GM19025 (cell line): ENCODE measurements around the gene PHKA1.
"Not testable (repeated sequence)": the region's sequence is repeated elsewhere in the genome, so short reads cannot be mapped to it uniquely, and the experiment has no call there.

Experiments used
- ATAC-seq: cut with Tn5 transposase; IDR thresholded peaks from one replicate; pipeline ENCODE4 v1.9.1; 2021; ENCODE audit warnings: mild to moderate bottlenecking, low read depth, moderate library complexity; ENCODE audit not compliant: unreplicated experiment

The PHKA1 gene

DNA sequence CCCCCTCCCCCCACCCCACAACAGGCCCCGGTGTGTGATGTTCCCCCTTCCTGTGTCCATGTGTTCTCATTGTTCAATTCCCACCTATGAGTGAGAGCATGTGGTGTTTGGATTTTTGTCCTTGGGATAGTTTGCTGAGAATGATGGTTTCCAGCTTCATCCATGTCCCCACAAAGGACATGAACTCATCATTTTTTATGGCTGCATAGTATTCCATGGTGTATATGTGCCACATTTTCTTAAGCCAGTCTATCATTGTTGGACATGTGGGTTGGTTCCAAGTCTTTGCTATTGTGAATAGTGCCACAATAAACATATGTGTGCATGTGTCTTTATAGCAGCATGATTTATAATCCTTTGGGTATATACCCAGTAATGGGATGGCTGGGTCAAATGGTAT lies 40.2 kb downstream of the PHKA1 start:
- not testable (repeated sequence) for ATAC-seq

DNA sequence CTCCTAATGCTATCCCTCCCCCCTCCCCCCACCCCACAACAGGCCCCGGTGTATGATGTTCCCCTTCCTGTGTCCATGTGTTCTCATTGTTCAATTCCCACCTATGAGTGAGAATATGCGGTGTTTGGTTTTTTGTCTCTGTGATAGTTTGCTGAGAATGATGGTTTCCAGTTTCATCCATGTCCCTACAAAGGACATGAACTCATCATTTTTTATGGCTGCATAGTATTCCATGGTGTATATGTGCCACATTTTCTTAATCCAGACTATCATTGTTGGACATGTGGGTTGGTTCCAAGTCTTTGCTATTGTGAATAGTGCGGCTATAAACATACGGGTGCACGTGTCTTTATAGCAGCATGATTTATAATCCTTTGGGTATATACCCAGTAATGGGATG lies 44.6 kb downstream of the PHKA1 start:
- not testable (repeated sequence) for ATAC-seq

DNA sequence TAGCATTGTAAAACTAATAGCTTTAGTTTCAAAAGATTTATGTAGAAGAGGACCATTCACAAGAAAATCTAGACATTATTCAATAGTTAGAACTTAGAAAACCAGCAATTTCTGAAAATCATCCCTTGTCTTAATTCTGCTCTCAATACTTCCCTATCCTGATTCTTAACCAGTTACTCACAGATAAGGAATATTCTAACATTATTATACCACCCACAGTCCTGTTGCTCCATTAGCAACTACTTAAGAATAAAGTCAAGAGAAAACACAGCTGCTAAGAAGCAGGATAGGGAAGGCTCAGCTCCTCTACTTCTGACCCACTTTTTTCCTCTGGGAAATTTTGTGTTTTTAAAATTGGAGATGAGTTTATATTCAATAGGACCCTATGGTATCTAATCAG lies 47.7 kb downstream of the PHKA1 start:
- ATAC-seq: no peak

DNA sequence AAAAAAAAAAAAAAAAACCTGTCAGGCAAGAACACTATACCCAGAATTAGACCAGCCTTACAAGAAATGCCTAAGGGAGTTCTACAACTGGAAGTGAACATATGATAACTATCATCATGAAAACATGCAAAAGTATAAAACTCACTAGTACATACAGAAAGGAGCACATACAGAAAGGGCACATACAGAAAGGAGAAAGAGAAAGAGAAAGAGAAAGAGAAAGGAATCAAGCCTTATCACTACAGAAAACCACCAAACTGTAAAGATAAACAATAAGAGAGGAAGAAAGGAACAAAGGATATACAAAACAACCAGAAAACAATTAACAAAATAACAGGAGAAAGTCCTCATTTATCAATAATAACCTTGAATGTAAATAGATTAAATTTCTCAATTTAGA lies 50.4 kb downstream of the PHKA1 start:
- ATAC-seq: no peak

DNA sequence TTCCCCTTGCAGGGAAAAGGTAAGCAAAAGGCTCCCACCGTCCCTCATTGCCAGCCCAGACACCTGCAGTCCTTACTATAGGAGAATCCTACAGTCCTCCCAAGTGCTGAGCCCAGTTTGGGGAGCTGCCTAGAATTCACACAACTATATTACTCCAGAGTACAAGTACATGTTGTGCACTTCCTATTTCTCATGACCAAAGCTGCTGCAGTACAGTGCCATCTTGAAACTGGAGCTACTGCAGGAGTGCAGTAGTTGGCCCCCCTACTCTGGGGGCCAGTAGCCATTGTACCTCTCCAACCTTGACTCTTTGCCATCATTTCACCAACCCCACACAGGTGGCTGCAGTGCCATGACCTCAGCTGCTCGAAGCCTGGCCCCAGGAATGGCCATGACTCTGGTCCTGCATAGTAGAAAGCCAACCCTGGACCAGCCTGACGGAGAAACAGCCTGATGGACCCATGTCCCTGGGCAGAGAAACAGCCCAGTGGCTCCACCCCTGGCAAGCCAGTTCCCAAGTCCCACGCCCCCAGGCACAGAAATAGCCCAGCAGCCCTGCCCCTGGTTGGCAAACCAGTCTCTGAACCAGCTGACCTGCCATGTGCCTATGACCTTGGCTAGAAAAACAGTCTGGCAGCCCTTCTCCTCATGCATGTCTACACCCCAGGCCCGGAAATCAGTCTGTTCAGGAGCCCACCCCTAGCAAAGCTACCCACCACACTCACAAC lies 51.9 kb downstream of the PHKA1 start:
- ATAC-seq: no peak

DNA sequence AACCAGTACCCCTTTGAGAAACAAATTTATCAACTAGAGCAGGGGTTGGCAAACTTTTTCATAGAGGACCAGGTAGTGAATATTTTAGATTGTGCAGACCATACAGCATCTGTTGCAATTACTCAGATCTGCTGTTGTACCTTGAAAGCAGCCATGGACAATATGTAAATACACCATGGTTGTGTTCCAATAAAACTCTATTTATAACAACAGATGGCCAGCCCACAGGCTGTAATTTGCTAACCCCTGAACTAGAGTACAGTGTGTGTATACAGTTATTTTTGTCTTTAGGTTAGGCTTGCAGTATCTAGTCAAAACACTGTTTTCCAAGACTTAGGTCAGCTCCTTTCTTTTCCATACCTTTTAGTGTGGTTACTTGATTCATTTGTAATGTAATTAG lies 54.4 kb downstream of the PHKA1 start:
- no peak for ATAC-seq

DNA sequence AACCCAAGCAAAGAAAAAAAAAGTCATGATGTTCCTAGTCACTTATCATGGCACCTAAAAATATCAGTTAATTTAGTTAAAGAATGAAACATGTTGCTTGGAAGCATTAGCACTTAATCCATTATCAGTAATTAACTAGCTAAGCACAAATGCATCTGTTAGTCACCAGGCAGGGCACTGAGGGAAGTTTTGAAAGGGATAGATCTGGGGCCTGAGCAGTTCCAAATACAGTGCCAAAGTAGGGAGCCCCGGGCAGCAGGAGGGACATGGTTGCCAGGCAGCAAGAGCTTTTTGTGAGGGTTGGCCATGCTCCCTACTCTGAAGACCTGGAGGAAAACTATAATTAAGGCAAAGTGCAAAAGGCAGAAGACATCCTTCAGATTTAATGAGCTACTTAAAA lies 62.0 kb downstream of the PHKA1 start:
- ATAC-seq: no peak

DNA sequence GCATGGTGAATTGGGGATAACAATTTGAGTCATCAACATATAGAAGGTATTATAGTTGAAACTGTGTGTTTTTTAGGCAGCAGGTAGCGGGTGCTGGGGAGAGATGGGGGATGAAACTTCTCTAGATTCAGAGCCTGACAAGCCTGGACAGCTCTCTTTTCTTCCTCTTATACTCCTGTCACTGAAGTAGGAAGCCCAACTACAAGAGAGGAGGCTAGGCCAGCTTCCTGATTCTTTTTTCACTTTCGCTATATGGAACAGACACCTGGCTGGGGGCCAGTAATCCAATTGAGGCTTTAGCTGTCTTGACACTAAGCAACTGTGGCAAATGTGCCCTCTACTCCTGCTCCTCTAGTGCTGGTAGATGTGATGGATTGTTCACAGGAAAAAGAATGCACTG lies 69.2 kb downstream of the PHKA1 start:
- no peak for ATAC-seq

DNA sequence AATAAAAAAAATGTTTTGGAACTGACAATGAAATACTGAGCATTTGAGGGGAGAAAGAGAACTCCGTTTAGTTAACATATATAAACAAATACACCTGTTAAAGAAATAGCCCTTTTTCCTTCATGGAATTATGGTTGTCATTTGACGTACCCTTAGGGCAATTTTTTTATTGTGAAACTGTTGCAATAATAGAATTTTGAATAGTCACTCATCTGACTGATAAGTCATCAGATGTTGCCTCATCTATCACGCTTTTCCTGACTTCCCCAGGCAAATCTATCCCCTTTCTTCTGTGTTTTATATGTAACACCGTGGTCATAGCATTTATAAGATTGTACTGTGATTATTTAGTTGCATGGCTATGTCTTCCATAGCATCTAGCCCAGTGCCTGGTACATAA lies 72.5 kb downstream of the PHKA1 start:
- ATAC-seq: no peak

DNA sequence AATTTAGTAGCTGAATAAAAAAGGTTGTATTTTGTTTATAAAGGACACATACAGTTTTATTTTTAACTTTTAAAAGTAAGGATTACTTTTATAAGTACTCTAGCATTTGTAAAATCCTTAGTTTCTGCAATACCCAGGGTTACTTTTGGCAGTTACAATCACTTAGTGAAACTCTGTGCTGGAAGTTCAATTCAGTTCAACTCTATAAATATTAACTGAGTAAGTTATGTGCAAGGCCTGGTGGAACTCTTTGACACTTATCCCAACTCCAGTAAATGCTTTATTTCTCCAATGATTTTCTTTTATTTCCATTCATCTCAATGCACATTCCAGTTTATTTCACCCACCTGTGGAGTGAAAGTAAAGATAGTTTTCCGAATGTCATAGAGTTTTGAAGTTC lies 78.2 kb downstream of the PHKA1 start:
- no peak for ATAC-seq

DNA sequence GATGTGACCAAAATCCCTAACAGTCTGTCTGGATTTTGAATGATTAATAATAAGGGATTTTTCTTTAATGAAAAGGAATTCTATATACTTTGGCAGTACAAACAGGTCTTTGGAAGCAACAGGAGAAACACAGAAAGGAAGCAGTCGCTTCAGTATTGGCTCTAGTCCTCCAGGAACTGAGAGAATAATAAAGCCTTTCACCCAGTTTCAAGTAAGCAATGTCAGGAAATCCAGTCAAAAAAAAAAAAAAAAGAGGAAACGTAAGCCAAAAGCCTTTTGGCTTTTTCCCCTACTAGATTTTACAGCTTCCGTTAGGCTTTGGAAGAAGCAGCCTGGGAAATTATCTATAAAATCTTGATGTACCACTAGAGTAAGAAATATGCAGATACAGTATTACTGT lies 79.8 kb downstream of the PHKA1 start:
- ATAC-seq: no peak

DNA sequence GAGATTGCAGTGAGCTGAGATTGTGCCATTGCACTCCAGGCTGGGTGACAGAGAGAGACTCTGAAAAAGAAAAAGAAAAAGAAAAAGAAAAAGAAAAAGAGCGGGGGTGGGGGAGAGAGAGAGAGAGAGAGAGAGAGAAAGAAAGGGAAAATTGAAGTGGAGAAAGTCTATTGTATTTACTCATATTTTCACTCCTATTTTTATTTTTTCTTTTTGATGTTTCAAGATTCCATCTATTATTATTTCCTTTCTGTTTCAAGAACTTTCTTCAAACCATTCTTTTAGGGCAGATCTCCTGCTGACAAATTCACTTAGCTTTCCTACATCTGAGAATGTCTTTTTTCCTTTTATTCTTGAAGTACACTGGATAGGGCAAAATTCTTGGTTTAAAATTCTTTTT lies 83.9 kb downstream of the PHKA1 start:
- ATAC-seq: no peak

DNA sequence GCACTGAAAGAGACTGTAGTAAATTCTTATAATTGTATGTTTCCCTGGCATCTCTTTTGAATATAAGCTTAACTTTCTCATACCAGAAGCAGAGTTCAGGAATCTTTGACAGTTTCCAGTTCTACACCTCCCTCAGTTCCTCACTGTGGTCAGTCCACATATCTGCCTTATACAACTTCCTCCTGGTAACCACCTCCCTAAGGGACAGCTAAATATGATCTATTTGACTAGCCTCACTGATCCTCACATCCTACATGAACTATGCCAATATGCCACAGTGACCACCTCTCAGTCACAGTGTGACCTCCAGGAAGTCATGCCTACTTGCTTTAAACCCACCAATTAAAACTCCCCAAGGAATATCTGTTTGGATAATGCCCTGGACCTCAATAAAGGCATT lies 89.9 kb downstream of the PHKA1 start:
- no peak for ATAC-seq

DNA sequence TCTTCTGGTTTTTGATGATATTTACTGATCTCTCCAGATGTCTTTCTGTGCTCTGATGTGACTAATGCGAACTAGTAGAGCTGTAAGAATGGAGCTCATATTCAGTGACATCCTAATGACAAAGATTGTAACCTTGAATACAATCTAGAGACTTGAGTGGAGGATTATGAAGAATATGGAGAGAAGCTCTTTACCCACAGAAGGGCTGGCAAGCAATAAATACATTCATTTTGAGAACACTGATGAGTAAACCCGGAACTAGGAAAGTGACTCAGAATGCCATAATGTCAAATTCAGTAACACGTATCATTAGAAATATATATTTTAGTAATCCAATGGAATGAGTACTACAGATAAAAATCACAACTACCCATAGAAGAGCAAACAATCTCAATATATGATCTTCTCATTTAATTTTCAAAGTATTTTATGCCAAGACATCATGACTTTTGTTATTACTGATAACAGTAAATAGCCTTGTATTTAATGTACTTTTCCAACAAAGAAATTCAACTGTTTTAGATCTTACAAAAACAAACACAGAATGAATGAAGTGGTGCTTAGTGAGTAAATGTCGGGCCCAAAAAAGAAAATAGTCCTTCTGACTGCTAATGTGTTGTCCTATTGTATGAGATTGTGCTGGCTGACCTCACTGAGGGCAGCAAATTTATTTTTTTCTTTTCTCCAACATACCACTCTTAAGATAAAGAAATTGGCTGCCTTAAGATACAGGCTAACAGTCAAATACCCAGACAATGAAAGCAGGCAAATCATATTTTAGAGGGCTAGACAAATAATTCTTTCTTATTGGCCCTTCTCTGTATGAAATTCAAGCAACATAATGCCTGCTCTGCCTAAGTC lies 92.3 kb downstream of the PHKA1 start:
- ATAC-seq: peak; percentile 73

DNA sequence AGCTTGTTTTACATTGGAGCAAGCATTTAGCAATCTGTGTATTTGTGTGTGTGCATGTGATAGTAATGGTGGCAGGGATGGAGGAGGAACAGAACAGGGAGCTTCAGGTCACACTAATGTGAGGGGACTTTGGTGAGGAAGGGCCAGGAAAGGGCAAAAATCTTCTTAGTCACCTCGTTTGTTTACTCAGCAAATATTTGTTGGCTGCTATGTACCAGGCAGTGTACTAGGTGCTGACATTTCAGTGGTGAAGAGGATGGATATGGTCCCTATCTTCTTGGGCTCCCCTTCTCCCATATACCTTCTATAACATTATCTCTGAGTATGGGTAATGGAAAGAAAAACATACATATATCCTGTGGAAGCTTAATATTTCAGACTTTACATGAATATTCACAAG lies 92.9 kb downstream of the PHKA1 start:
- no peak for ATAC-seq

DNA sequence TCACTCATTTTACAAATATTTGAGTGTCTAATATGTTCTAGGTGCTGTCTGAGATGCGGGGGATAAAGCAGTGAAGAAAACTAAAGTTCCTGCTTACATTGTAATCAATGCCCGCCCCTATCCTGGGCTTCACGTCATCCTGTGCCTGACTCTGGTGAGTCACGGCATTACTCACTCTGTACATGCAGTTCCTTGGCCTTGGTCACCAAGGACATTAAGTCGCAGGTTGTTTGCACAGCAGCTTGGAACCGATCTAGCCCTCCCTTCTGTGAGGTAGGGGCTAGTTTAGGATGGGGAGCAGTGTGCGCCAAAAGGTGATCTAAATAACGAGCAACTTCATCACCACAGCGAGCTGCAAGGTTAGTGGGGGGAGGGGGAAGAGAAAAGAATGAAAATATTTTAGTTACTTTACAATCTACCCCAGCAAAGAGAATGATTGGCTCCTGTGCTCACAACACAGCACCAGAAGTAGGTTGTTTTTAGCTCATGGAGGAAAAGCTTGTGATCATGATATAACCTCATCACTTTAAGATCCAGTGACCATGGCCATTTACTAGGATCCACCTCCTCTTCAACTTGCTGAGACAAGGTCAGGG lies 93.5 kb downstream of the PHKA1 start:
- ATAC-seq: no peak

DNA sequence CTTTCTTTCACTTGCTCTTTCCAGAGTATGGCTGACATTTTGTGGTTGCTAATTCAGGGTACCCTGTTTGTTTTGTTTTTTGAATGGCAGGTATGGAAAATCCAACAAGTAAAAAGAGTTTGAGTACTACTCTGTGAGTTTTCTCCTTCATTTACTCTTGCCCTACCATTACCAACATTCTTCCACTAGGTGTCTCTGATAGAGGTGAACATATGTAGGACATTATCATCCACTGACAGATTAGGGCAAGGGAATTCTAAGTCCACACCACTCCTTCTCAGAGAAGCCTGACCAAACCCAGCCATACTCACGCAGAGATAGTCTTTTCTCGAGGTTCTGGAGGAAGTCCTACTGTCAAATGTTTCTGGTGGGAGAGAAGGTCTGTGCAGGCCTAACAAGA lies 104.8 kb downstream of the PHKA1 start:
- no peak for ATAC-seq

DNA sequence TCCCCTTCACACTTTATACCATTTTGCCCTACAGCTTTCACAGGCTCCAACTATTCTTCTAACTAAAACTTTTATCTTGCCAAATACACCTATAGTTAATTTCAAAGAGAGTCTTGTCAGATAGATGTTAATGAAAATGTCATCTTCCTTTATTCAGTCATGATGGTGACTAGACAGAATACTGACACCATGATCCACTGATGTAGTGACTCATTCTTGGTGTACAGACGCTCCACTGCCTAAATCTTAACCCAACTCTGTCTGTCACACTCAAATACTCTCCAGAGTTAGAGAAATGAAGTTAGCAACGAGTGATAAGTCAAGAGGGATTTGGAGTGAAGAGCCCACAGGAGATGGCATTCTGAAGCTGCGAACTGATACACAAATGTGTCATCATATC lies 109.4 kb downstream of the PHKA1 start:
- ATAC-seq: no peak

DNA sequence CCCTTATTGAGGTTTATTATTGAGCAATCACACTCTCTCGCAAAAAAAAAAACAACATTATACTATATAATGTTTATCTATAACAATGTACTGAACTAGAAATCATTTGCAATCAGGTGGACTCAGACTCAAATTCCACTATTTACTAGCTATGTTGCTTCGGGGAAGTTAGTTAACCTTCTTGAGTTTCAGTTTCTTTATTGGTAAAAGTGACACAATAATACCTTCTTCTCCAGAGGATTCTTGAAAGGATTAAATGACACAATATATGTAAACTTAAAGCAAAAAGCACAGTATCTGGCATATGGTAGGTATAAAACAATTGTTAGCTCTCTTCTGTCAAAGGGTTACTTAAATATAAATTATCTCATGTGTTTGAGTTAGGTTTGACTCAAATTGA lies 110.0 kb downstream of the PHKA1 start:
- no peak for ATAC-seq

DNA sequence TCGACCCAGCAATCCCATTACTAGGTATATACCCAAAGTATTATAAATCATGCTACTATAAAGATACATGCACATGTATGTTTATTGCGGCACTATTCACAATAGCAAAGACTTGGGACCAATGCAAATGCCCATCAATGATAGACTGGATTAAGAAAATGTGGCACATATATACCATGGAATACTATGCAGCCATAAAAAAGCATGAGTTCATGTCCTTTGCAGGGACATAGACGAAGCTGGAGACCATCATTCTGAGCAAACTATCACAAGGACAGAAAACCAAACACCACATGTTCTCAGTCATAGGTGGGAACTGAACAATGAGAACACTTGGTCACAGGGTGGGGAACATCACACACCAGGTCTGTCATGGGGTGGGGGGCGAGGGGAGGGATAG lies 123.1 kb downstream of the PHKA1 start:
- not testable (repeated sequence) for ATAC-seq

DNA sequence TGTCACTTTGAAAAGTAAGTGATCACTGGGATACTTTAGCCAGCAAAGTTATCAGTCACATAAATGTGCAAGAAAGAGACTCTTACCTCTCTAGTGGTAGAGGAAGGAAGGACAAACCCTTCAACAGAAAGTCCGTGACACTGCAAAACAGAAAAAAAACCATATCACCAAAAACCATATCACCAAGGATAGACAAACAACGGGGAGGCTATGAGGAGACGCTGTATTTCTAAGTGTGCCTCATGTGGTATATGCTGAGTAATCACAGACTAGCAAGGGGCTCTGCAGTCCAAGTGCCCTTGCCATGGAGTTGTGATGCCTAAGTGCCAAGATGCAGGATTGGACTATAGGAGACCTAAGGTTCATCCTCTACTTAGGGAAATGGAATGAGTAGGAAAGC lies 129.9 kb downstream of the PHKA1 start:
- no peak for ATAC-seq
